Activated CD4-positive, CD25-positive, alpha-beta regulatory T cell (primary cell): ENCODE data around the gene ZNF813.

ENCODE experiments used
- DNase-seq, 4 experiments: peaks; one replicate each; lab custom pipeline; 2025; lab: John Stamatoyannopoulos, UW

ZNF813 gene

GRCh38 chr19:53520547-53521372 lies 53.2 kb downstream of the ZNF813 start:
- peak; percentile 56 to 81 (median 68) for DNase-seq

- DNase-seq: no peak
Measured at GRCh38 chr19:53521373-53522202, 54.1 kb downstream of the ZNF813 start.

- no peak for DNase-seq
Measured at GRCh38 chr19:53525922-53526321, 58.4 kb downstream of the ZNF813 start.

GRCh38 chr19:53530622-53531021 lies 63.1 kb downstream of the ZNF813 start:
- no peak for DNase-seq

GRCh38 chr19:53531457-53531856 lies 63.9 kb downstream of the ZNF813 start:
- DNase-seq: no peak

- DNase-seq: no peak
Measured at GRCh38 chr19:53532362-53532761, 64.8 kb downstream of the ZNF813 start.

GRCh38 chr19:53536225-53536548 lies 68.7 kb downstream of the ZNF813 start:
- DNase-seq: no peak

- no peak for DNase-seq
Measured at GRCh38 chr19:53537121-53537520, 69.6 kb downstream of the ZNF813 start.

GRCh38 chr19:53537521-53538377 lies 70.2 kb downstream of the ZNF813 start, which contains the start of gene ZNF331:
TSS of gene ZNF331 (plus strand) at chr19:53538145. CDS start at chr19:53569377, 31,232 bp downstream.
- peak; percentile 71 to 81 (median 76) for DNase-seq

- DNase-seq: no peak
Measured at GRCh38 chr19:53538378-53539109, 71.0 kb downstream of the ZNF813 start.

GRCh38 chr19:53540091-53540490 lies 72.6 kb downstream of the ZNF813 start:
- no peak for DNase-seq

- no peak for DNase-seq
Measured at GRCh38 chr19:53541971-53542370, 74.4 kb downstream of the ZNF813 start.

GRCh38 chr19:53545271-53546065 lies 77.9 kb downstream of the ZNF813 start:
- no peak for DNase-seq
